Fibroblast of lung (primary cell): ENCODE results near the gene EPHB6. TPM values are rescaled to one million over a fixed set of nuclear protein-coding genes. Genes with fewer than 3 reads are reported as not detected.

Experiments used
- DNase-seq, 2 donors: peaks; one replicate each; pipeline versions ENCODE4 v3.0.0 to v3.0.0-alpha.2; 2010; ENCODE audit warnings: low read depth in 2 of 2
- H2AFZ ChIP-seq: 2 replicates; pipeline ENCODE4 v1.5.1; 2012; ENCODE audit warnings: low read length, control low read depth, inconsistent platforms
- H3K27ac ChIP-seq: 2 replicates; pipeline ENCODE4 v1.5.1; 2011; ENCODE audit warnings: low read length, control low read depth; ENCODE audit not compliant: insufficient read depth
- H3K27me3 ChIP-seq: 2 replicates; pipeline ENCODE4 v1.5.1; 2011; ENCODE audit warnings: mild to moderate bottlenecking, low read length; ENCODE audit not compliant: control insufficient read depth, insufficient read depth
- H3K36me3 ChIP-seq: 2 replicates; pipeline ENCODE4 v1.5.1; 2011; ENCODE audit warnings: low read length; ENCODE audit not compliant: control insufficient read depth, insufficient read depth
- H3K4me1 ChIP-seq: 2 replicates; pipeline ENCODE4 v1.5.1; 2011; ENCODE audit warnings: low read length; ENCODE audit not compliant: control insufficient read depth, insufficient read depth; ENCODE audit errors: extremely low read depth
- H3K4me2 ChIP-seq: 2 replicates; pipeline ENCODE4 v1.5.1; 2011; ENCODE audit warnings: low read length, control low read depth; ENCODE audit not compliant: insufficient read depth; ENCODE audit errors: extremely low read depth
- H3K4me3 ChIP-seq, 4 experiments: fragments of 200-600 bp in 1 of 4; sonication (generic) in 1 of 4; replicated peaks in 1 of 4; 2 replicates each; pipeline ENCODE4 v1.5.1; 2011 to 2016; ENCODE audit warnings: low read length in 4 of 4, low read depth in 3 of 4, mild to moderate bottlenecking in 3 of 4, control low read depth in 2 of 4, inconsistent platforms in 1 of 4, mixed read lengths in 1 of 4; ENCODE audit not compliant: insufficient read depth in 1 of 4; ENCODE audit errors: control extremely low read depth in 1 of 4
- H3K79me2 ChIP-seq: 2 replicates; pipeline ENCODE4 v1.5.1; 2012; ENCODE audit warnings: mild to moderate bottlenecking, low read length, inconsistent platforms; ENCODE audit not compliant: control insufficient read depth, insufficient read depth
- H3K9ac ChIP-seq: 2 replicates; pipeline ENCODE4 v1.5.1; 2011; ENCODE audit warnings: mild to moderate bottlenecking, low read length, control low read depth; ENCODE audit not compliant: insufficient read depth
- H3K9me3 ChIP-seq: 2 replicates; pipeline ENCODE4 v1.5.1; 2012; ENCODE audit warnings: low read depth, low read length; ENCODE audit not compliant: control insufficient read depth, insufficient read depth
- H4K20me1 ChIP-seq: 2 replicates; pipeline ENCODE4 v1.5.1; 2011; ENCODE audit warnings: low read length; ENCODE audit not compliant: control insufficient read depth, insufficient read depth; ENCODE audit errors: extremely low read depth
- EZH2 ChIP-seq: IDR thresholded peaks from 2 replicates; pipeline ENCODE4 v1.5.1; 2012; ENCODE audit warnings: low read length, control low read depth, mild to moderate bottlenecking; ENCODE audit errors: missing control alignments
- polyA plus RNA-seq, 2 donors: library from polyadenylated mRNA; depleted of rRNA in 1 of 2; stranded (reverse) in 1 of 2; unstranded in 1 of 2; fragments of >200 nt; gene quantifications; 2 replicates each; pipeline ENCODE4 v1.2.1, GENCODE V29; 2011 to 2012; ENCODE audit warnings: missing spikeins in 1 of 2
- total RNA-seq: library from RNA; depleted of rRNA; stranded (reverse); fragments of >200 nt; gene quantifications from 2 replicates; pipeline ENCODE4 v1.2.1, GENCODE V29; 2014
- TF ChIP-seq, protein P1 (sequence below), 2 donors: IDR thresholded peaks in 1 of 2; conservative IDR thresholded peaks in 1 of 2; 1 replicate in 1 of 2; 2 replicates in 1 of 2; pipeline ENCODE4 v1.5.1; 2011 to 2012; ENCODE audit warnings: low read length in 2 of 2, control low read depth in 1 of 2, inconsistent platforms in 1 of 2, low read depth in 1 of 2, mild to moderate bottlenecking in 1 of 2

Gene EPHB6
- total and polyA plus RNA-seq, 2 donors (not counting 1 experiment from before 2014, with no cell fraction given) = 1.1 to 4.3 TPM

DNA sequence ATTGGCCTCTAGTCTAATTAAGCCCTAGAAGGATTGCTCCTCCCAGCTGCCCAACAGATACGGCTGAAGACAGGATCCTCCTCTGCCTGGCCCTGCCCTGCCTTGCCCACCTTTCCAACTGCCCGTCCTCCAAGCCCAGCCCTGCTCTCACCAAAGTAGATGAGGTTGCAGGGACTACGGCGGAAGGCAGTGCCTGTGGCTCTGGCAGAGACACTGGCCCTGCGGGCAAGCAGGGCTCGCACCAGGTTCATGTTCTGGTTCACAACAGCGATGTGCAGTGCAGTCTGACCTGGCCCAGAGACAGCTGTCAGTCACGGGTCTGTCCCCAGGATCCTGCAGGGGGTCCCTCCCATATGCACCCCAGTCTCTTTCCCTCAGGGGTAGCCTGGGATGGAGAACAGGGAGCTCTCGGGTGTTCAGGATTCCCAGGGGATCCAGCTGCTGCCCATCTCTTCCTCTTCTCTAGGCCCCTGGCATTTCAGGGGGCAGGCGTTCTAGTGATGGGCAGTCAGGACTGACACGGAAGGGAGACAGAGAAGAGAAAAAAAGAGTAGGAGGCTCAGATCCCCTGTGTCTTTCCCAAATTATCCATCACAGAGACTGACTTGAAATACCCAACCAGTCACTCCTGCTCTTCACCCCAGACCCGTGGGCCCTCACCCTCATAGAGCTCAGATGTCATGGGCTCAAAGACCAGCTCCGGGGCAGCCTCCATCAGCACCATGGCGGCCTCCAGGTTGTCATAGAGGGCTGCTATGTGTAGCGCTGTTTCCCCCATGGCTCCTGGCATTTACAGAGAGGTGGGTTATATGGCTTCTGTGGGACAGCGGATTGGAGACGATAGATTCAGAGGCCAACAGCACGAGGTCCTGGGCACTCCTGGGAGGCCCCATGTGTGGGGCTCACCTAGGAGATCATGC is 22.4 kb downstream of the EPHB6 start:
- H3K4me1 ChIP-seq = no peaks in the 10 kb centered on the region
- H3K4me2 ChIP-seq = no peak overlapping the region
- no peak overlapping the region for H3K27ac ChIP-seq
- H2AFZ ChIP-seq = no peak overlapping the region
- no peak for DNase-seq
- TF ChIP-seq EZH2 = no peak
- TF ChIP-seq, protein P1, sequence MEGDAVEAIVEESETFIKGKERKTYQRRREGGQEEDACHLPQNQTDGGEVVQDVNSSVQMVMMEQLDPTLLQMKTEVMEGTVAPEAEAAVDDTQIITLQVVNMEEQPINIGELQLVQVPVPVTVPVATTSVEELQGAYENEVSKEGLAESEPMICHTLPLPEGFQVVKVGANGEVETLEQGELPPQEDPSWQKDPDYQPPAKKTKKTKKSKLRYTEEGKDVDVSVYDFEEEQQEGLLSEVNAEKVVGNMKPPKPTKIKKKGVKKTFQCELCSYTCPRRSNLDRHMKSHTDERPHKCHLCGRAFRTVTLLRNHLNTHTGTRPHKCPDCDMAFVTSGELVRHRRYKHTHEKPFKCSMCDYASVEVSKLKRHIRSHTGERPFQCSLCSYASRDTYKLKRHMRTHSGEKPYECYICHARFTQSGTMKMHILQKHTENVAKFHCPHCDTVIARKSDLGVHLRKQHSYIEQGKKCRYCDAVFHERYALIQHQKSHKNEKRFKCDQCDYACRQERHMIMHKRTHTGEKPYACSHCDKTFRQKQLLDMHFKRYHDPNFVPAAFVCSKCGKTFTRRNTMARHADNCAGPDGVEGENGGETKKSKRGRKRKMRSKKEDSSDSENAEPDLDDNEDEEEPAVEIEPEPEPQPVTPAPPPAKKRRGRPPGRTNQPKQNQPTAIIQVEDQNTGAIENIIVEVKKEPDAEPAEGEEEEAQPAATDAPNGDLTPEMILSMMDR (conservative IDR thresholded peaks at IDR 0.05 in 1 of 2, IDR thresholded peaks at IDR 0.05 in 1 of 2; ENCODE audit: low read depth in 1 of 2, low read length in 2 of 2) = no peak
- no peaks in the 10 kb centered on the region for H3K27me3 ChIP-seq
- no peaks in the 10 kb centered on the region for H3K36me3 ChIP-seq
- no peak overlapping the region for H3K9ac ChIP-seq
- no peaks in the 10 kb centered on the region for H4K20me1 ChIP-seq
- no peak overlapping the region for H3K4me3 ChIP-seq
- H3K9me3 ChIP-seq = no peaks in the 10 kb centered on the region
- no peaks in the 10 kb centered on the region for H3K79me2 ChIP-seq

DNA sequence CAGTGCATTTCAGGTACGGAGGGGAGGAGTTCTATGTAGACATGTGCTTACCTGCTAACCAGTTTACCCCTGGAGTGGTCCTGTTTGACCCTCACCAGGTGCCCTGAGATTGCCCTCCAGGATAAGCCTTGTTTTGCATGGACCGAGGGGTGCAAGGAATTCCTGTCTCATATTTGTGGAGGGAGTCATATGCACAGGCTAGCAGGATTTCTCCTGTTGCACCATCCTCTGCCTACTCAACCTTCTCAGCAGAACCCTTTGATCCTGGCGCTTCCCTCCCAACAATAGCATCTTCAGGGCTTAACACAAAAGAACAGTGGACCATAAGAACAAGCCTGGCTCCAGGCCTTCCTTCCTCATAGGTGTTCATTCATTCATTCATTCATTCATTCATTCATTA is 23.4 kb downstream of the EPHB6 start:
- H3K4me3 ChIP-seq = no peak overlapping the region
- no peaks in the 10 kb centered on the region for H3K79me2 ChIP-seq
- TF ChIP-seq, protein P1 (conservative IDR thresholded peaks at IDR 0.05 in 1 of 2, IDR thresholded peaks at IDR 0.05 in 1 of 2; ENCODE audit: low read depth in 1 of 2, low read length in 2 of 2) = no peak
- TF ChIP-seq EZH2 = no peak
- H3K9ac ChIP-seq = no peak overlapping the region
- H3K36me3 ChIP-seq = no peaks in the 10 kb centered on the region
- H3K4me1 ChIP-seq = no peaks in the 10 kb centered on the region
- no peak overlapping the region for H2AFZ ChIP-seq
- no peak overlapping the region for H3K4me2 ChIP-seq
- no peaks in the 10 kb centered on the region for H4K20me1 ChIP-seq
- H3K27ac ChIP-seq = no peak overlapping the region
- H3K9me3 ChIP-seq = no peaks in the 10 kb centered on the region
- no peaks in the 10 kb centered on the region for H3K27me3 ChIP-seq
- DNase-seq = no peak

DNA sequence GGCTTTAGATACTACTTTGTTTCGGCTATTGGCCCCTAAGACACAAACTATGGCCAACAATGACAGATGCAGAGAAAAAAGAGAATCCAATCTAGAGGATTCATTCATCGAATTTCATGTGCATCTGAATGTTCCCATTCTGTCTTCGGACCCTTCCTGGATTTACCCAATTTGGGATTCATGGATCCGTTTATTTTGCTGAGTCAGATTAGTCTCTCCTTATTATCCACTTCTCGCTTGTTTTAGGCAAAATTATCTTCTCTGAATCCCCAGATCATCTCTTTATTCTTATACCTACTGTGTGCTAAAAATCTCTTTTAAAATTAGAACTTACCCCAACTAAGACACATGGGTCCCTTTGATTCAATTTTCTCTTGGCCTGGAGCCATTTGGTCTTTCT is 24.2 kb downstream of the EPHB6 start:
- TF ChIP-seq, protein P1 (conservative IDR thresholded peaks at IDR 0.05 in 1 of 2, IDR thresholded peaks at IDR 0.05 in 1 of 2; ENCODE audit: low read depth in 1 of 2, low read length in 2 of 2) = no peak
- TF ChIP-seq EZH2 = no peak
- Histone ChIP-seq H3K9ac (no peak overlapping the region), H3K4me1 (no peaks in the 10 kb centered on the region), H3K79me2 (no peaks in the 10 kb centered on the region), H2AFZ (no peak overlapping the region), H3K27ac (no peak overlapping the region), H3K4me2 (no peak overlapping the region), H4K20me1 (no peaks in the 10 kb centered on the region), H3K27me3 (no peaks in the 10 kb centered on the region), H3K4me3 (no peak overlapping the region), H3K9me3 (no peaks in the 10 kb centered on the region), H3K36me3 (no peaks in the 10 kb centered on the region)
- no peak for DNase-seq
